Measurements from ENCODE around the gene ARHGDIA.

ARHGDIA gene

DNA sequence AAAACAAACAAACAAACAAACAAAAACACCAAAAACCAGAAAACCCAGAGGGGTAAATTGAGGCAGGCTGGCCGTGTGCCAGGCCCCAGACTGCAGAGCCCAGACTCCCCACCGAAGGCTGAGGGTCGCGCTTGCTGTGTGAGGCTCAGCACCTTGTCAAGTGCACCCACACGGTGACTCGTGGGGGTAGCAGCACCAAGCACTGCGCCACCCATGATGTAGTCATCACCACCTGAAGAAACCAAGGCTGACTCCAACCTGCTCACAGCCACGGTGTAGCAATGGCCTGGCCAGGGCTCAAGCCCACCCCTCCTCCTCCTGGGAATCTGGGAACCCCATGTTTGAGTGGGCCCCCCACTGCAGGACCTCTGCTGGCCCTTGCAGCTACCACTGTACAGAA lies 50.0 kb downstream of the ARHGDIA start:
- DNase-seq: no peak

DNA sequence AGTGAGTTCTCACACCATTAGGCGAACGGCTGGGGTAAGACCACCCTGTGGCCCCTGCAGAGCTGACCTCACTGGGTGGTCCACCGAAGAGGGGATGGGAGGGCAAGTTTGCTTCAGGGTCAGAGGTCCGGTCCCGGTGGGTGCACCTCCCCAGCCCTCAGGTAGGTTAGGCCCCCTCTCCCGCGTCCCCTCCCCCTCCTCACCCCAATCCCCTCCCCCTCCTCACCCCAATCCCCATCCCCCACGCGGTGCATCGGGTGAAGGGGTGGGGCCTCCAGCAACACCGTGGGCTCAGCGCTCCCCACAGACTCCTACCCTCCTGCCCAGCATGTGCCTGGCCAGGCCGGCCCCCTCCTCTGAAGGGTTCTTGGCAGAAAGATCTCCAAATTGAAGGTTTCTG lies 51.4 kb downstream of the ARHGDIA start:
- DNase-seq: no peak

DNA sequence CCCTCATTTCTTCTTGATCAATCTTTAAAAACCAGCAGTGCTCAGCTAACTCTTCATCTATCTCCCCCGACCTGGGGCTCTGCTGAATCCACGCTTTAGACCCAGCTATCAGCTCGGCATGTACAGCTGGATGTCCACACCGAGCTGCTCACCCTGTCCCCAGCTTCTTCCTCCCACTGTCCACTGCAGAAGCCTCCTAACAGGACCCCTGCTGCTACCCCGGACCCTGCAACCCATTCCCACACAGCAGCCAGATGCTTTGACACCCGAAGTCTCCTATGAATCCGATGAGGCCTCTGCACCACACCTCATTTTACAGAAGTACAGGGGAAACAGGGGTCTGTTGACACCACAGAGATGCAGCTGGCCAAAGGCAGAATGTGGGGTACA lies 53.4 kb downstream of the ARHGDIA start:
- no peak for DNase-seq
